ENCODE results near the gene KHSRP.

KHSRP gene, protein sequence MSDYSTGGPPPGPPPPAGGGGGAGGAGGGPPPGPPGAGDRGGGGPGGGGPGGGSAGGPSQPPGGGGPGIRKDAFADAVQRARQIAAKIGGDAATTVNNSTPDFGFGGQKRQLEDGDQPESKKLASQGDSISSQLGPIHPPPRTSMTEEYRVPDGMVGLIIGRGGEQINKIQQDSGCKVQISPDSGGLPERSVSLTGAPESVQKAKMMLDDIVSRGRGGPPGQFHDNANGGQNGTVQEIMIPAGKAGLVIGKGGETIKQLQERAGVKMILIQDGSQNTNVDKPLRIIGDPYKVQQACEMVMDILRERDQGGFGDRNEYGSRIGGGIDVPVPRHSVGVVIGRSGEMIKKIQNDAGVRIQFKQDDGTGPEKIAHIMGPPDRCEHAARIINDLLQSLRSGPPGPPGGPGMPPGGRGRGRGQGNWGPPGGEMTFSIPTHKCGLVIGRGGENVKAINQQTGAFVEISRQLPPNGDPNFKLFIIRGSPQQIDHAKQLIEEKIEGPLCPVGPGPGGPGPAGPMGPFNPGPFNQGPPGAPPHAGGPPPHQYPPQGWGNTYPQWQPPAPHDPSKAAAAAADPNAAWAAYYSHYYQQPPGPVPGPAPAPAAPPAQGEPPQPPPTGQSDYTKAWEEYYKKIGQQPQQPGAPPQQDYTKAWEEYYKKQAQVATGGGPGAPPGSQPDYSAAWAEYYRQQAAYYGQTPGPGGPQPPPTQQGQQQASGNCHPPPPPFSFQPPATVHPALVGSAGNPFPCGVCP

DNA sequence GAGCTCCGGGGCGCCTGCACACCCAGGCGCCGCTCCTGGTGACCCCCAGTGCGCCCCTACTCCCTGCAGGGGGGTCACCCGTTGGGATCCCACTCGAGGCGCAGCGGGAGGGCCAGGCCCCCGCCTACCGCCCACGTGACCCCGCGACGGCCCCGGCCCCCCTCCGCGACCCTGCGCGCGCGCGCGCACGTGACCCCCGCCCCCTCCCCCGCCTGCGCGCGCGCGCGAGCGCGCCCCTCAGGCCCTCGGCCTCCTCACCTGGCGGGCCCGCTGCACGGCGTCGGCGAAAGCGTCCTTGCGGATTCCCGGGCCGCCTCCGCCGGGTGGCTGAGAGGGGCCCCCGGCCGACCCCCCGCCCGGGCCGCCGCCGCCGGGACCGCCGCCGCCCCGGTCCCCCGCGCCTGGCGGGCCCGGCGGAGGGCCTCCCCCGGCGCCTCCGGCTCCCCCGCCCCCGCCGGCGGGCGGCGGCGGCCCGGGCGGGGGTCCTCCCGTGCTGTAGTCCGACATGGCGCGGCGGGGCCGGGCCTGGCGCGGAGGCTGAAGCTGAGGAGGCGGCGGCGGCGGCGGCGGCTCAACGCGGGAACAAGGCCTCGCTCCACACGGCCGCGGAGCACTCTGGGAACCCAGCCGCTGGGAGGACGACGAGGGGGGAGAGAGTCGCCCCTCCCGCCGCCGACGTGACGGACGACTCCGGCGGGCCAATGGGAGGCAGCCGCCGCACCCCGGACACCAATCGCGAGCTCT lies at the start of gene KHSRP:
TSS of gene KHSRP (minus strand) at position 617 of the 744 bp plus-strand sequence. CDS start at position 507, 110 bp downstream.
- Histone ChIP-seq H3K27ac (peak within 1 kb of the TSS; percentile 62 to 93 (median 82)), H3K4me3 (peak within 1 kb of the TSS; percentile 60 to 85 (median 77))

DNA sequence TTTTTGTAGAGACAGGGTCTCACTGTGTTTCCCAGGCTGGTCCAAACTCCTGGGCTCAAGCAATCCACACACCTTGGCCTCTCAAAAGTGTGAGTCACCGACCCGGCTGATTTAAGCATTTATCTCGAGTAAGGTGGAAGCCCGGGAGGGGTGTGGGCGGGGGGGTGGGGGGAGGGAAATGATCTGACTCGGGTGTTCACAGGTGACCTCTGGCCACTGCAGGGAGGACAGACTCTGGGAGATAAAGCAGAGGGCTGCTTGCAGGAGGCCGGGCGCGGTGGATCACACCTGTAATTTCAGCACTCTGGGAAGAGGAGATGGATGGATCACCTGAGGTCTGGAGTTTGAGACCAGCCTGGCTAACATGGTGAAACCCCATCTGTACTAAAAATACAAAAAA lies 49.0 kb upstream of the KHSRP start:
- Histone ChIP-seq H3K27ac (no peak overlapping the region), H3K4me3 (no peak overlapping the region)

DNA sequence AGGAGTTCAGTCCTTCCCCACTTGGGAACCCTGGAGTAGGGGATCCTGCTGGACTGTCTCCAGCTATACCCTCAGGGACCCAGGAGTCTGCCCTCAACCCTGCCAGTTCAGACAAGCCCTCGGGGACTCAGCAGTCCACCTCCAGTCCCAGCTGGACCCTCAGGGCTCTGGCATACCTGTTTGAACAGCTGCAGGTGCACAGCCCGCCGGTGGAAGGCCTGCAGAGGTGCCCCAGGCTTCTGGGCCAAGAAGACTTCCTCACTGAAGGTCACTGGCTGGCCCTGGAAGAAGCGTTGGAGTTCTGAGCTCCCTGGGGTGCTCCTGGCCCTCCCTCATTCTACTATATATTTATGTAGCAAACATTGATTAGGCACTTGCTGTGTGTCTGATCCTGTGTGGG lies 48.1 kb upstream of the KHSRP start:
- no peak overlapping the region for H3K27ac ChIP-seq
- H3K4me3 ChIP-seq: no peak overlapping the region

DNA sequence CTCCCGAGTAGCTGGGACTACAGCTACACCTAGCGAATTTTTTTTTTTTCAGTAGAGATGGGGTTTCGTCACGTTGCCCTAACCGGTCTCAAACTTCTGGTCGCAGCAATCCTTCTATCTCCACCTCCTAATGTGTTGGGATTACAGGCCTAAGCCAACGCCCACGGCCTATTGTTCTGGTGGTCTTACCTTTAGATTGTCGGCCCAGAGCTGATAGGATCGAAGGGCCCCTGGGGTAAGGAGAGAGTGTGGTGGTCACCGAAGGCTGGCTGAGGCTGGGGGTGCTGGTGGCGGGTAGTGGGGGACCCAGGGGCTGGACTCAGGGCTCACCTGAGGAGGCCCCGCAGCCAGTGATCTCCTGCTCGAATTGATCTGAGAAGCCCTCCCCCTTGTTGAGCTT lies 46.5 kb upstream of the KHSRP start:
- H3K27ac ChIP-seq: no peak overlapping the region
- no peak overlapping the region for H3K4me3 ChIP-seq

DNA sequence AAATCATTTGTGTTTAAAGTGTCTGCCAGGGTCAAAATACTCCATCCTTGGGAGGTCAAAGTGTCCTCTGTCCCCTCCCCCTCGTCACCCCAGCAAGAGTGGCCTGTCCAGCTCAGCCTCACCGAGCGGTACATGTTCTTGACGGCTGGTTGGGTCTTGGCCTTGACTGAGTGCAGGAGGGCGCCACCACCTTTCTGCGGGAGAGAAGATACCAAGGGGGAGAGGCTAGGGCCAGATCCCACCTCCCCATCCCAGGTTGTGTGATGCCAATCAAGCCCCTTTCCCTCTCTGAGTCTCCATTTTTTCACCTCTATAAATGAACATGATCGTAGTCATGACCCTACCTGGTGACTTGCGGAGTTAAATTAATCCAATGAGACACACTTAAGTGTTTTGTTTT lies 45.6 kb upstream of the KHSRP start:
- Histone ChIP-seq H3K4me3 (no peak overlapping the region), H3K27ac (no peak overlapping the region)

DNA sequence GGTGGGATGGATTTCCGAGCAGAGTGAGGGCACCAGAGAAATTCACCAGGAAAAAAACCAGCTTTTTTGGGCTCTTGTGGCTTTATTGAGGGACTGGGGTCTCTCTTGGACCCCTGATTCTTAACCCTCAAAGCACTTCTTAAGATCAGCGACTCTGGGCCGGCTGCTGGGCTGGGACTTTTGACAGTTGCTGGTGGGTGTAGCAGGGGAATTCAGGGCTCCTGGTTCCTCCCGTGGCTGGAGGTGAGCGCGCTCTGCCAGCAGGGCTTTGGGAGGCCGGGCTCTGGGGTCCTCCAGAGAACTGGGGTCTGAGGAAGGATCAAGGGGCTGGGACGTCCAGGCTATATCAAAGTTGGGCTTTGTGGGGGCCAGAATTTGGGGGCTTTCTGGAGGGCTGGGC lies 42.8 kb upstream of the KHSRP start:
- no peak overlapping the region for H3K27ac ChIP-seq
- no peak overlapping the region for H3K4me3 ChIP-seq

DNA sequence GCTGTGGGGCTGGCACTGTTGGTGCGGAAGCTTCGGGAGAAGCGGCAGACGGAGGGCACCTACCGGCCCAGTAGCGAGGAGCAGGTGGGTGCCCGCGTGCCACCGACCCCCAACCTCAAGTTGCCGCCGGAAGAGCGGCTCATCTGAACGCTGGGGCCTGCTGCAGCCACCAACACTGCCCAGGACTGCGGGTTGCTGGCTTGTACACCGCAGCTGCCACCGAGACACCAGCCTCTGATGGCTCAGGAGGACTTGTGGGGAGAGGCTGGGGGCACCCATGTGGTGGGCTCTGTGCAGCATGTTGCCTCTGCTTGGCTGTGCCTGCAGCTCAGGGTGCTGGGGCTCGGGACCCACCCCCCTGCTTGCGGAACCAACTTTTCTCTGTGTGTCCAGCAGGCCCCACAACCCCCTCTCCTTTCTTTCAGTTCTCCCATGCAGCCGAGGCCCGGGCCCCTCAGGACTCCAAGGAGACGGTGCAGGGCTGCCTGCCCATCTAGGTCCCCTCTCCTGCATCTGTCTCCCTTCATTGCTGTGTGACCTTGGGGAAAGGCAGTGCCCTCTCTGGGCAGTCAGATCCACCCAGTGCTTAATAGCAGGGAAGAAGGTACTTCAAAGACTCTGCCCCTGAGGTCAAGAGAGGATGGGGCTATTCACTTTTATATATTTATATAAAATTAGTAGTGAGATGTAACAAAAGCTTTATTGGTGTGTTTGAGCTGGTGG lies 42.1 kb upstream of the KHSRP start:
- no peak overlapping the region for H3K27ac ChIP-seq
- H3K4me3 ChIP-seq: no peak overlapping the region

DNA sequence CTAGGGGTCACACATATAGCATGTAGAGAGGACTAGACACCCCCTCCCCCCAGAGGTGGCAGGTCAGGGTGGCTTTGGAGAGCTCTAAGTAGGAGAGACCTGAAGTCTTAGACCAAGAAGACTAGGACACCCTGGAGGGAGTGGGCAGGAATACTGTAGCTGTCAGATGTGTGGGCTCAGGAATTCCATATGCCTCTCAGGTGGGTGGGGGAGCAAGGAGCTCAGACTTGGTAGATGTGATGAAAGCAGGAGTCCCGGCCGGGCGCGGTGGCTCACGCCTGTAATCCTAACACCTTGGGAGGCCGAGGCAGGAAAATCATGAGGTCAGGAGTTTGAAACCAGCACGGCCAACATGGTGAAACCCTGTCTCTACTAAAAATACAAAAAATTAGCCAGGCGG lies 41.1 kb upstream of the KHSRP start:
- Histone ChIP-seq H3K4me3 (no peak overlapping the region), H3K27ac (no peak overlapping the region)

DNA sequence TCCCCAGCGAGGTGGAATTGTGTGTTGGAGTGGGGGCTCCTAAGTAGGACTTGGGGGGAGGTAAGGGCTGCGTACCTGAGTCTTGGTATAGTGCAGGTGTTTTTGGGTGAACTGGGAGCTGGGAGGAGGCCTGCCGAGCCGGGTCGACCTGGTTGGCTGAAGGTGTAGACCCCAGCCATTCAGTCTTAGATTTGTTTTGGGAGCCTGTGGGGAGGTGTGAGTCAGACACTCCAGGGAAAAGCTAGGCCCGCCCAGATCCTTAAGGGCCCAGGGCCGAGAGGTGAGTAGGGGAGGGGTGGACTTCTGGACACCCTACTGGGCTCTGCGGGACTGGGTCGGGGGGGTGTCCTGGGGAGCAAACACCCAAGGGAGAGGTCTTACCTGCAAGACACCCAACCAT lies 40.4 kb upstream of the KHSRP start:
- Histone ChIP-seq H3K4me3 (peak overlapping the region in 5 of 7 experiments; percentile 30 to 69 (median 55)), H3K27ac (peak overlapping the region in 8 of 21 experiments; percentile 62 to 88 (median 82))

DNA sequence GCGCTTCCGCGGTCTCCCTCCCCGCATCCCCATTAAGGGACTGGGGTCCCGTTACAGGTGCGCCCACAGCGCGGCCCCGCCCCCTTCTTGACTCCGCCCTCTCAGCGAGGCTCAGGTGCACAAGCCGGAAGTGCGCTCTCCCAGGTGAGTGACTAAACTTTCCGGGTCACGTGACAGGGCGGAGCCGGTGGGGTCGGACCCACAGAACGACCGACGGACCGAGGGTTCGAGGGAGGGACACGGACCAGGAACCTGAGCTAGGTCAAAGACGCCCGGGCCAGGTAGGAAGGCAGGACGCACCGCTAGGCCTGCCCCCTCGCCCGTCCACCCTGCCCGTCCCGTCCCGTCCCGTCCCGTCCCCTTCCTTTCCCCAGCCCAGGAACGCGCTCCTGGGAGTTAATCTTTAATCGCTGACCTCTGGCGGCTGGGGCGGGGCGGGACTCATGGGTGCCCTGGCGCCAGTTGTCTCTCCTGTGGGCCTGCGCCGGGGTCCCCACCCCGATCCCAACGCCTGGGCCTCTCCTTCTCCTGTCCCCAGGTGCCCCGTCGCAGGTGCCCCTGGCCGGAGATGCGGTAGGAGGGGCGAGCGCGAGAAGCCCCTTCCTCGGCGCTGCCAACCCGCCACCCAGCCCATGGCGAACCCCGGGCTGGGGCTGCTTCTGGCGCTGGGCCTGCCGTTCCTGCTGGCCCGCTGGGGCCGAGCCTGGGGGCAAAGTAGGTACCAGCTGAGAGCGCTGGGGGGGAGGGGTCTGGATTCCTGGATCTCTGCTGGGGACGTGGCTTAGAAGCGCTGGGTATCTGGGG lies 39.7 kb upstream of the KHSRP start, which contains the start of gene CRB3:
TSS of gene CRB3 (plus strand) at position 202 of the 804 bp plus-strand sequence. CDS start at position 633, 431 bp downstream.
- H3K4me3 ChIP-seq: peak within 1 kb of the TSS; percentile 30 to 69 (median 52)
- peak within 1 kb of the TSS in 19 of 21 experiments; percentile 15 to 88 (median 72) for H3K27ac ChIP-seq

DNA sequence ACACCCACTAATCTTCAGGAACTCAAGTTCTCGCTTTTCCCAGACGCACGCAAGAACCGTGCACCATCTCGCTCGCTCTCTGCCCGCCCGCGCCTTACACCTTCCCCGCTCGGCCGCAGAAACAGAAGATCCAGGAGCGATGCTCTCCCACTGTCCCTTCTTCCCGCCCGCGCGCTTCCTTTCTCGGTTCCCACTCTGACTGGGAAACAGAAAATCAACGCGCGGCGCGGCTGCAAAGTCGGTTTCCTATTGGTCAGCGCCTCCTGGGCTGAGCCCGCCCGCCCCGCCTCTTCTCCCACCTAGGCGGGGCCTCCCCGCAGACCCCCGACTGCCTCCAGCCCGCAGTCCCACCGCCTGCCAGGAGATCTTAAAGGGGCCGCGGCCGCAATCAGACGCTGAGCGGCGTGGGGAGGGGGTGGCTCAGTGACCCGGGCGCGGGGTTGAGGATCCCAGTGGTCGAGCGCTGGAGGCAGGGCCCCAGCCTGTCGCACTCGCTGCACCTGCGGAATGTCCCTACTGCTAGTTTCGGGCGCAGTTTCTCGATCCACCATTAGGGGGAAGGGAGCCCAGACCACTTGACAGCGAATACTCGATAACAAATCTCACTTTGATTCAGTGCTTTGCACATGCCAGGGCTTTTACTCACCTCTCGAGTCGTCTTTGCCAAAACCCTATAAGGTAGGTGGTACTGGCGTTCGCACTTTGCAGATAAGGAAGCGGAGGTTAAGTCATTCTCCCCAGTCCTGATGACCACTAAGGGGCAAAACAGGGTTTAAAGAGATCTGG lies 35.7 kb upstream of the KHSRP start:
- H3K27ac ChIP-seq: peak overlapping the region in 18 of 21 experiments; percentile 39 to 87 (median 77)
- peak overlapping the region; percentile 49 to 83 (median 67) for H3K4me3 ChIP-seq

DNA sequence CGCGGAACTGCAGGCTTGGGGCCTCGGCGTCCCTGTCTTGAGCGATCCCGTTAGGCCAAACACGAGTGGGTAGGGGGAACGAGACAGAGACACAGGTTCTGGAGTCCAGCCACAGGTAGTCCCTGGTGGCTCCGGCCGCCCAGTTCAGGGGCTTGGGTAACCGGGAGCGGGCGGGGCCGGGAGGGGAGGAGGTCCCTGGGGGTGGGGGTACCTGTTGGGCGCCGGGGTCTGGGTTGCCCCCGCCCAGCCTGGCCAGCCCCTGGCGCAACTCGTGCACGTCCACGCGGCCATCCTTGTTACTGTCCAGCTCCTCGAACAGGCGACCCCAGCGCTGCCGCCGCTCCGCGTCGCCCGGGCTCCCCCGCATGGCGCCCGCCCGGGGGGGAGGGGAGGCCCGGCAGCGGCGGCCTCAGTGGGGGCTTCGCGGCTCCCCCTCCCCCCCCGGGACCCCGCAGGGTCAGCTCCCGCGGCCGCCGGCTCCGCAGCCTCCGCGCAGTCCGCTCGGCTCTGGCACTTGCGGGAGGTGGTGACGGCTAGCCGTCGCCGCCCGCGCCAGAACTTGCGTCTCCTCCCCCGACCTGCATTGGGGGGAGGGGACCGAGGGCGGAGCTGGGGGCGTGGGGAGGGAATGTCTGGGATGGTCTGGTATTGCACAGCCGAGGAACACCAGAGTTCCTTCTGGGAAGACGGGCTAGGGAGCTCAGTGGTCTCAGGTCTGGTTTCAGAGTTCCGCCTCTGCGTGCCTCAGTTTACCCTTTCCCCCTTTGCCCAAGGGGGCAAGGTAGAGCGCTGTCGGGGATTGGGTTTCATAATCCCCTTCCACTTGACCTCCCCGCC lies 34.9 kb upstream of the KHSRP start, which contains the start of gene SLC25A23:
TSS of gene SLC25A23 (minus strand) at position 531 of the 837 bp plus-strand sequence. CDS start at position 367, 164 bp downstream.
- Histone ChIP-seq H3K27ac (peak within 1 kb of the TSS in 18 of 21 experiments; percentile 39 to 87 (median 77)), H3K4me3 (peak within 1 kb of the TSS; percentile 49 to 83 (median 67))

DNA sequence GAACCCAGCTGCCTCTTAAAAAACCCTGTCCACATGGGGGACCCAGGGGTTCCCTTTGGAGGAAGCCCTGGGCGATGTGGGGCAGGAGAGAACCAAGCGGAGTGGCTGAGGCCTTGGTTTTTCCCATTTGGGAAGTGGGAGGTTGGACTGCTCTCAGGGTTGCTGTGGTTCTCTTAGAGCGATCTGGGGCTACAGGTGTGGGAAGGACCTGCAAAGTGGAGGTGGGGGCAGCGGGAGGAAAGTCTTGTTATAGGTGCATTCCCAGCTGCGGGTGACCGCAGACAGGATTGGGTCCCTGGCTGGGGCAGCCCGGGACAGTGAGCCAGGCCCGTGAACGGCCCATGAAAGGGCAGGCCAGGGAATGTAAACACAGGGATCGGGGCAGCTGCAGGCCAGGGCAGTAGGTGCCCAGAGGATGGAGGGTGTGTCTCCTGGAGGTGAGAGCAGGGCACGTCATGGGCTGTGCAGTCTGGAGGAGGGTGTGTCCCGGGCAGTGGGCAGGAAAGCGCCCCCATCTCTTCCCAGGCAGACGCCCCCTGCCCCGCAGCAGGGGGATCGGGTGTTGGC lies 34.2 kb upstream of the KHSRP start:
- Histone ChIP-seq H3K27ac (peak overlapping the region in 13 of 21 experiments; percentile 28 to 87 (median 77)), H3K4me3 (peak overlapping the region; percentile 49 to 83 (median 67))

DNA sequence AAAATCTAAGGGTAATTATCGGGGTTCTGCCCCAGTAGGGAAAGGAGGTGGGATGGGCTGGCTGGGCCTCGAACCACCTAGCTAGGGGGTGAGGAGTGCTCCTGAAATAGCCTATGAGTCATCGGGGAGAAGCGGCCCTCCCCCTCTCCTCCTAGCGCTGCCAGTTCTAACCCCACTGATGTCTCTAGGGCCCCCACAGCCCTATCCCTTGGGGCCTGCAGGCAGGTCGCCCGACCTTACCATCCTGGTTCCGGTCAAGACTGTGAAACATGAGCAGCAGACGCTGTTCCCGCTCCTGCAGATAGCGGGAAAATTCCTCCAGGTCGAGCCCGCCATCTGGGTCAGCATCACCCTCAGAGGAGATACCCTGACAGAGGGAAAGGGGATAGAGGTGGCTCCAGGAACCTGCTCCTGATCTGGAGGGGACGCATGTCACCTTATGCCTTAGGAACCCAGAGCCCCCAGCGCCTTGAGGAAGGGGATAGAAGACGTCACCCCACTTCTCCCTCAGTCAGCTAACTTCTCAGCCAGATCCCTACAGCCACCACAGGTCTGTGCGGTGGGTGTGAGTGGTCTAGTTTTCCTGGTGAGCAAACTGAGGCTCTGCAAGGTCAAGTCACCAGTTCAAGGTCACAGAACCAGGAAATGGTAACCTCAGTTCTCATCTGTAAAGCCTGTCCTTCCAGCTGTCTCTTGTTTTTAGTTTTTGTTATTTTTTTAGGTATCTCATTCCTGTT lies 33.5 kb upstream of the KHSRP start:
- peak overlapping the region in 2 of 7 experiments; percentile 7 to 59 for H3K4me3 ChIP-seq
- peak overlapping the region in 1 of 21 experiments; percentile 78 for H3K27ac ChIP-seq

DNA sequence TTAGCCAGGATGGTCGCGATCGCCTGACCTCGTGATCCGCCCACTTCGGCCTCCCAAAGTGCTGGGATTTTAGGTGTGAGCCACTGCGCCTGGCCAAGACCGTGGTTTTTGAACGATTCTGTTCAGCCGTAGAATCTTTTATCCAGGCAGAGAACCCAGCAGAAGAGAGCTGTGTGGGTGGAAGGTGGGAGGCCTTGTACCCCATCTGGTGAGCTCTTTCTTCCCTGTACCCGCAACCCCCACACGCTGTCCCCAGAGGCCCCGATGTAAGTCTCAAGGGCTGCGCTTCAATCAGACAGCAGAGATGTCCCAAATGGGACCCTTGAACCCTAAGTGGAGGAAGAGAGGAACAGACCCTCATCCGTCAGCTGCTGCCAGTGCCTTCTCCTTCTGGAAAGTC lies 31.3 kb upstream of the KHSRP start:
- Histone ChIP-seq H3K27ac (no peak overlapping the region), H3K4me3 (no peak overlapping the region)

Measured in skin epidermis (tissue), 12 donors.